DMS 273 (cell line): Measurements from ENCODE around the gene TASP1.
"Not testable (repeated sequence)": the region's sequence is repeated elsewhere in the genome, so short reads cannot be mapped to it uniquely, and the experiment has no call there.

Source experiments
- DNase-seq: peaks from one replicate; lab custom pipeline; 2025; ENCODE audit not compliant: unreplicated experiment; lab: John Stamatoyannopoulos, UW

TASP1 gene

DNA sequence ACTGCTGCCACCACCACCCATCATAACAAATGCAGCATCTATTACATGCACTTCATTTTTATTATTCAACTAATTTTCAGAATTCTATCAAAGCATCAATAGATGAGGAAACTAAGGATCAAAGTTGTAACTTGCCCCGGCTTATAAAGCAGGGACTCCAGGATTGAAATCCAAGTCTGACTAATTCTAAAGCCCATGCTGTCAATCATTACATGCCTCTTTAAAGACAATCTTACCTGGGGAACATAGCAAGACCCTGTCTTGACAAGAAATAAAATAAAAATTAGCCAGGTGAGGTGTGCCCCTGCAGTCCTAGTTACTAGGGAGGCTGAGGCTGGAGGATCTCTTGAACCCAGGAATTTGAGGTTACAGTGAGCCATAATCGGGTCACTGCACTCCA, 235.3 kb downstream of the TASP1 start:
- no peak for DNase-seq

GRCh38 chr20:13402986-13403385, 235.7 kb downstream of the TASP1 start:
- DNase-seq: no peak

DNA sequence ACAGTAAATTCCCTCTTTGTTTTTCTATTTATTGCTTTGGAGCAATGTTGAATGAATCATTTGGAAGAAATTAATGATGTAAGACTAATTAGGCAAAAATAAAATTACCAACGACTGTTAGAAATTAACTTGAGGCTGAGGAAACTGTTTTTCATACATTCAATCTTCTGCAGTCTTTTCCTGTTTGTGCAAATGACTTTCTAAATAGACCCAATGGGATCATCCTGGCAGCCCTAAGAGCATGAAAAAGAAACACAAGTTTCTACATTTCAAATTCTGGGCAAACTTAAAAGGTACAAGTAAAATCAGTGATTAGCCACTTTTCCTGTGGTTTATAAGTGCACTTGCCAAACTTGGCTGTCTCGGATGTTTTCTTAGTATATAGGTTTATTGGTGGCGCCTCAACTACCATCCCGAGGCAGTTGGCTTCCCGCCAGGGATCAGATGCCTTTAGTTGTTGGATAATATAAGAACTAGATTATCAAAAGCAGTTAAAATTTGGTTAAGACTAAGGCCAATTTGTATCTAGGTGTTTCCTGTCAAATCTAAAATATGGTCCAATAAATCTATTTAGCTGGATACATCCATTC, 236.5 kb downstream of the TASP1 start:
- DNase-seq: peak; percentile 10

GRCh38 chr20:13401596-13401995, 237.1 kb downstream of the TASP1 start:
- no peak for DNase-seq

- no peak for DNase-seq
Observed at GRCh38 chr20:13400453-13400852, 238.3 kb downstream of the TASP1 start.

- no peak for DNase-seq
Observed at GRCh38 chr20:13397300-13397724, 241.4 kb downstream of the TASP1 start.

GRCh38 chr20:13396826-13397225, 241.9 kb downstream of the TASP1 start:
- no peak for DNase-seq

GRCh38 chr20:13396022-13396421, 242.7 kb downstream of the TASP1 start:
- DNase-seq: no peak

DNA sequence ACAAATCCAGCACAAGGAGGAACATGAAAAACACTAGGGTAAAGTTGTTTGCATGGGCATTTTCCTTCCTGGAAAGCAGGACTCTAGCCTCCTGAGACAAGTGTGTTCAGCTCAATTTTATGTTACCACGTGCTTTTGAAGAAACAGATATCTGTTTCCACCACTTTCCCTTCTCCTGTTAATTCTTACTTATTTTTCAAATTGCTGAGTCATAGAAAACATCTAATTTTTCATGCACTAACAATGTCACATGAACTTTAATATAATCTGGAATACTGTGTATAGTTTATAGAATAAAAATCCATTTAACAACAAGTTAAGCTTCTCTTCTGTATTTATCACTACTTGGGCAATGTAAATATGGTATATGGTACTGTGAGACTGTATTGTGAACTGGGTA, 243.5 kb downstream of the TASP1 start:
- DNase-seq: no peak

DNA sequence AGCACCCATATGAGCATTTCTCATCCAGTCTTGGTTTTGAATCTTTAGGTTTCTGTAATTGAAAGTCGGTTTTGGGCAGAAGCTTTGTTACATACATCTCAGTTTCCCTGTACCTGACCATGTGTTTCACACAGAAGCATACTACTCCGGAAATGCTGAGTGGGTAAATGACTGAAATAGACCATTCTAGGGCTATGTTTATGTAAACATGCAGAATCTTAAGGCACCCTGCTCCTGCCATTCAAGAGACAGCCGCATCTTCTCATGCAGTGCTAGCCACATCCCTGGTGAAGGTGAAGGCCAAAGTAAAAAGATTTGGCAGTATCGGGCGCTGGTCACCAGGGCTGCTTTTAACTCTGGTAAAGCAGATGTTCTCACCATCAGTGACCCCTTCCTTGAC, 246.3 kb downstream of the TASP1 start:
- DNase-seq: no peak

GRCh38 chr20:13389115-13389514, 249.6 kb downstream of the TASP1 start:
- no peak for DNase-seq

- DNase-seq: no peak
Observed at GRCh38 chr20:13384132-13384531, 254.6 kb downstream of the TASP1 start.

DNA sequence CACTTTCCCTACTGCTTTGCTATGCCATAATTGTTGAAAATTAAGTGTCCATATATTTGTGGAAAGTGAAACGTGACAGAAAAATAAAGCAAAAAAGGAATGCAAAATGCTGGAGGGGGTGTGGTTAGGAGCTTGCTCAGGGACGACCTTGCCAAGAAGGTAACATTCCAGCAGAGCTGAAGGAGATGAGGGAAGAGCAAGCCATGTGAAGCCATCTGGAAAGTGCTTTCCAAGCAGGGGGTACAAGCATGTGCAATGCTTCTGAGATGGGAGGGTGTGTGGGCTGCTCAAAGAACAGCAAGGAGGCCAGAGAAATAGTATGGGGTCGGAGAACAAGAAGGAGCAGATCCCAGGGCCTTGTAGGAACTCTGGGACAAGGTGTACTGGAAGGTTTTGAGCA, 255.9 kb downstream of the TASP1 start:
- no peak for DNase-seq

DNA sequence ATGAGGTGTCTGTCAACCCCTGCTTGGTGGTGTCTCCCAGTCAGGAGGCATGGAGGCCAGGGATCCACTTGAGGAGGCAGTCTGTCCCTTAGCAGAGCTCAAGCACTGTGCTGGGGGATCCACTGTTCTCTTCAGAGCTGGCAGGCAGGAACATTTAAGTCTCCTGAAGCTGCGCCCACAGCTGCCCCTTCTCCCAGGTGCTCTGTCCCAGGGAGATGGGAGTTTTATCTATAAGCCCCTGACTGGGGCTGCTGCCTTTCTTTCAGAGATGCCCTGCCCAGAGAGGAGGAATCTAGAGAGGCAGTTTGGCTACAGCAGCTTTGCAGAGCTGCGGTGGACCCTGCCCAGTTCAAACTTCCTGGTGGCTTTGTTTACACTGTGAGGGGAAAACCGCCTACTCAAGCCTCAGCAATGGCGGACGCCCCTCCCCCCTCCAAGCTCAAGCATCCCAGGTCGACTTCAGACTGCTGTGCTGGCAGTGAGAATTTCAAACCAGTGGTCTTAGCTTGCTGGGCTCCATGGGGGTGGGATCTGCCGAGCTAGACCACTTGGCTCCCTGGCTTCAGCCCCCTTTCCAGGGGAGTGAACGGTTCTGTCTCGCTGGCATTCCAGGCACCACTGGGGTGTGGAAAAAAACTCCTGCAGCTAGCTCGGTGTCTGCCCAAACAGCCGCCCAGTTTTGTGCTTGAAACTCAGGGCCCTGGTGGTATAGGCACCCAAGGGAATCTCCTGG, 258.1 kb downstream of the TASP1 start:
- not testable (repeated sequence) for DNase-seq

- DNase-seq: no peak
Observed at GRCh38 chr20:13373400-13373799, 265.3 kb downstream of the TASP1 start.

DNA sequence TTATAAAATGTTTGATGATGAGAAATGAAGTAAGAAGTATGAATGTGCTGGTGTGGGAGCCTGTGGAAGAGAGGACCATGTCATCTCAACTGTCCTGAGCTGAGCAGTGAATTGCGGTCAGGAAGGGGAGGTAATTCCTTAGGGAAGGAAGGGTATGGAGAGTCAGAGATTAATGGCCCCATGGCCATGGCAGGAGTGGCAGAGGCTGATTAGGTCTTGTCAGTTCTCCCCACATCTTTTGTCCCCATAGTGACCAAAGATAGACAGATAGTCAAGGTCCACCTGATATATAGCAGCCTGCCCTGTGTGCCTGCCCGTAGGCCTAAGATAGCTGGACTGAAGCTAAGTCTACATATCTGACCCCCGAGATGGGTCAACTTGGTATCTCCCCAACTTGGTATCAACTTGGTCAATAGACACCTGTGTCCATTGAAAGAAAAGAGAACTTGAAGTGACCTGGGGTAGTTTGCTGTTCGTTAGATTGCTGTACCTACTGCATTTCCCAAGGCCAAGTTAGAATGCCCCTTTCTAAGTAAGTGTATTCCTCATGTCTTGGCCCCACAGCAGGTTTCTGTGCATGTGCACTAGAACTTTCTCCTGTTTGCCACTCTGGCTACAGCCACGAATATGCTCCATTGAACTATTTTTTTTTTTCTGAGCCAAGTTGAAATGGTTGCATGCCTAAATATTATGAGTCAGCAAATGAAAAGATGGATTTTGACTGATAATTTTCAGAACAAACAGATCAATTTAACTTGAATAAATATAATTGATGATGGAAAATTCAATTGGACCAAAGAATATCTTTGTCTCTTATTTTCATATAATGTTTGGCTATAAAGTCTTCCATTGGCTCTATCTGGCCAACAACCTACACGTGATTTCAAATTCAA, 274.2 kb downstream of the TASP1 start:
- no peak for DNase-seq

GRCh38 chr20:13363473-13363872, 275.3 kb downstream of the TASP1 start:
- no peak for DNase-seq

GRCh38 chr20:13362165-13362564, 276.6 kb downstream of the TASP1 start:
- DNase-seq: not testable (repeated sequence)

GRCh38 chr20:13358936-13359335, 279.8 kb downstream of the TASP1 start:
- not testable (repeated sequence) for DNase-seq

DNA sequence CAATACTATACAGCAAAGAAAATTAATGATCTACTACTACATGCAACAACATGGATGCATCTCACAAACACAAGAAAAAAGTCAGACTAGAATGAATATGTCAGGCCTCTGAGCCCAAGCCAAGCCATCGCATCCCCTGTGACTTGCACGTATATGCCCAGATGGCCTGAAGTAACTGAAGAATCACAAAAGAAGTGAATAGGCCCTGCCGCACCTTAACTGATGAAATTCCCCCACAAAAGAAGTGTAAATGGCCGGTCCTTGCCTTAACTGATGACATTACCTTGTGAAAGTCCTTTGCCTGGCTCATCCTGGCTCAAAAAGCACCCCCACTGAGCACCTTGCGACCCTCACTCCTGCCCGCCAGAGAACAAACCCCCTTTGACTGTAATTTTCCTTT, 280.9 kb downstream of the TASP1 start:
- not testable (repeated sequence) for DNase-seq

- no peak for DNase-seq
Observed at GRCh38 chr20:13356591-13356990, 282.1 kb downstream of the TASP1 start.
